KMS-11 (cell line): ENCODE measurements around the gene ABCA8.
A peak's percentile ranks its signal among the peaks of the same experiment; 100 is the strongest.

Experiments used
- H2AFZ ChIP-seq: fragments of 200-600 bp; sonication (generic); 2 replicates; pipeline ENCODE4 v1.6.1; 2016; ENCODE audit warnings: antibody characterized with exemption, mixed run types, low read depth
- H3K27ac ChIP-seq: fragments of 200-600 bp; sonication (generic); 2 replicates; pipeline ENCODE4 v1.6.1; 2016; ENCODE audit warnings: mild to moderate bottlenecking, mixed run types
- H3K27me3 ChIP-seq: fragments of 200-600 bp; sonication (generic); 2 replicates; pipeline ENCODE4 v1.6.1; 2017; ENCODE audit warnings: mild to moderate bottlenecking, low read depth, mixed run types, moderate library complexity; ENCODE audit not compliant: insufficient read depth
- H3K36me3 ChIP-seq: fragments of 200-600 bp; sonication (generic); 2 replicates; pipeline ENCODE4 v1.6.1; 2017; ENCODE audit warnings: mild to moderate bottlenecking, mixed run types; ENCODE audit not compliant: insufficient read depth
- H3K4me1 ChIP-seq: fragments of 200-600 bp; sonication (generic); 2 replicates; pipeline ENCODE4 v1.6.1; 2016; ENCODE audit warnings: mild to moderate bottlenecking, low read depth, mixed run types; ENCODE audit not compliant: poor library complexity, severe bottlenecking
- H3K4me2 ChIP-seq: fragments of 200-600 bp; sonication (generic); 2 replicates; pipeline ENCODE4 v1.7.0; 2016; ENCODE audit warnings: mild to moderate bottlenecking, mixed run types
- H3K4me3 ChIP-seq: fragments of 200-600 bp; sonication (generic); IDR thresholded peaks from 2 replicates; pipeline ENCODE4 v1.6.1; 2017; ENCODE audit warnings: low read depth, low read length, mixed read lengths; ENCODE audit not compliant: insufficient read depth
- H3K79me2 ChIP-seq: fragments of 200-600 bp; sonication (generic); 2 replicates; pipeline ENCODE4 v1.6.1; 2016; ENCODE audit warnings: low read depth, mixed run types; ENCODE audit not compliant: insufficient read depth
- H3K9ac ChIP-seq: fragments of 200-600 bp; sonication (generic); 2 replicates; pipeline ENCODE4 v1.6.1; 2016; ENCODE audit warnings: mild to moderate bottlenecking, mixed run types
- H4K20me1 ChIP-seq: fragments of 200-600 bp; sonication (generic); 2 replicates; pipeline ENCODE4 v1.6.1; 2016; ENCODE audit warnings: mild to moderate bottlenecking, mixed run types; ENCODE audit not compliant: insufficient read depth
- CTCF ChIP-seq: fragments of 200-600 bp; sonication (generic); conservative IDR thresholded peaks from 2 replicates; pipeline ENCODE4 v1.6.1; 2017; ENCODE audit warnings: low read depth, mild to moderate bottlenecking, antibody characterized with exemption, low read length, moderate library complexity, mixed read lengths

Gene ABCA8

GRCh38 chr17:68870161-68870826 is 84.9 kb downstream of the ABCA8 start:
- Histone ChIP-seq H3K36me3 (no peaks in the 10 kb centered on the region), H2AFZ (no peak overlapping the region), H4K20me1 (no peaks in the 10 kb centered on the region), H3K27me3 (no peaks in the 10 kb centered on the region), H3K27ac (no peak overlapping the region), H3K9ac (no peak overlapping the region), H3K79me2 (no peaks in the 10 kb centered on the region), H3K4me1 (peaks cover 27% of the 10 kb centered on the region), H3K4me2 (no peak overlapping the region), H3K4me3 (no peak overlapping the region)
- TF ChIP-seq CTCF: no peak

DNA sequence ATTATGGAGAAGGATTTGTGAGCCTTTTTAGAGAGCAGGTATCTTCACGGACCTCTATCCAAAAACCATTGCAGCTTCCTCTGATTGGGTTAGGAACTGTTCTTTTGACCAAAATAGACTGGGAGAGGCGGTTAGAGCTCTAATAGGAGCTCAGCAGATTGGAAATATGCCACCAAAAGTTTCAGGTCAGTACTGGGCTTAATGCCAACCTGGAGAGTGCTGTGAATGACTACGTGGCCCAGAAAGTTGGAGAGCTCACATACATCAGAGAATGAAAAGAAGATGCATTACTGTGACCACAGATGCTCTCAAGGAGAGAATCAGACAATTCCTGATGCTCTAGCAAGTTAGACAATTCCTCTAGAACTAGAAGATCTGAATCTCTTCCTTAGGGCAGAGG is 86.5 kb downstream of the ABCA8 start:
- no peak overlapping the region for H3K9ac ChIP-seq
- no peak overlapping the region for H3K4me3 ChIP-seq
- peak overlapping the region; percentile 20; the same call in 1 of the 2 replicates for H3K27ac ChIP-seq
- H3K79me2 ChIP-seq: no peaks in the 10 kb centered on the region
- H2AFZ ChIP-seq: peak overlapping the region; percentile 44; the same call in 1 of the 2 replicates
- peak overlapping the region; percentile 52 for H3K4me2 ChIP-seq
- H3K36me3 ChIP-seq: no peaks in the 10 kb centered on the region
- H4K20me1 ChIP-seq: no peaks in the 10 kb centered on the region
- no peak for TF ChIP-seq CTCF
- H3K27me3 ChIP-seq: no peaks in the 10 kb centered on the region
- peaks cover 27% of the 10 kb centered on the region for H3K4me1 ChIP-seq

DNA sequence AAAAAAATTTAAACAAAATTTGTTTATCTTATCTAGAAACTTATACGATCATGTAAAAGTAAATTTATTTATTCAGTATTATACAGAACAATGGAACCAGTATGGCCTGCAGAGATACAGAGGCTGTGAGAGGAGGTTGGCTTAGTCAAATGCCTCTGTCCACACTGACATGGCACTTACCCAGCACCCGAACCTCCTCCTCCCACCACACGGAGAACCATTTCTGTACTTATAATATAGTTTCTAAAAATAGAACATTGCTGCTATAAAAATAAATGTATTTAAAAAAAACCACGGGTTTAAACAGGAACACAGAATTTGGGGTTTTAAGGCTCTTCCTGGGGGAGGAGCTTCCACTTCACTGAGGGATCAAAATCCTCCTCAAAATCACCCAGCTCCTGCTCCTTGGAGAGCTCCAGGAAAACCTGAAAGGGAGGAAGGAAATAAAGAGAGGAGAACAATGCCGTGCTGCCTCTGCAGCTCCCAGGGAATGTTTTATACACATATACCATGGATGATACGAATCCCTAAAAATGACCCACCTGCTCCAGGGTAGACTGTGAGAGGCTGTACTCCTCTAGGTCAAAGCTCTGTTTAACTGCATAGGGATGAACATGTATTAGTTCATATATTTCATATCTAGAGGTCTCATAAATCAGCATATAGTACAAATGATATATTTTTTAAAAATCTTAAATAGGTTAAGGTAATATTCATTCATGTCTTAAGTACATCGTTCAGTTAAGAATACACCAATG is 87.3 kb downstream of the ABCA8 start:
- Histone ChIP-seq H3K4me2 (peak overlapping the region; percentile 52), H3K9ac (no peak overlapping the region), H2AFZ (peak overlapping the region; percentile 44; the same call in 1 of the 2 replicates), H3K27me3 (no peaks in the 10 kb centered on the region), H3K79me2 (no peaks in the 10 kb centered on the region), H4K20me1 (no peaks in the 10 kb centered on the region), H3K4me1 (peaks cover 27% of the 10 kb centered on the region), H3K27ac (peak overlapping the region; percentile 20; the same call in 1 of the 2 replicates), H3K4me3 (no peak overlapping the region), H3K36me3 (no peaks in the 10 kb centered on the region)
- TF ChIP-seq CTCF: no peak

DNA sequence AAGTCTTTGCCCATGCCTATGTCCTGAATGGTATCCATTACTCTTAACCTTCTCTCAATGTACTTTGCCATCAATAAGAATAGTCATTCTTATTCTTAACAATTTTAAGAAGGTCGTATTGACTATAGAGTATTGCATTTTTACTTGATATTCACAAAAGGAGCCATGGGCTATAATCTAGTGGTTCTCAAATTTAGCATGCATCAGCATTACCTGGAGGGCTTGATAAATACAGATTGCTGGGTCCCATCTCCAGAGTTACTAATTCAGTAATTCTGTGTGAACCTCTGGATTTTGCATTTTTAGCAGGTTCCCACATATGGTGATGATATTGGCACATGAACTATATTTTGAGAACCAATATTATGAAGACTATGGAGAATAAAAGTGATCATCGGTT is 89.6 kb downstream of the ABCA8 start:
- no peaks in the 10 kb centered on the region for H4K20me1 ChIP-seq
- no peak overlapping the region for H3K4me3 ChIP-seq
- no peaks in the 10 kb centered on the region for H3K36me3 ChIP-seq
- no peaks in the 10 kb centered on the region for H3K27me3 ChIP-seq
- no peak overlapping the region for H2AFZ ChIP-seq
- no peak overlapping the region for H3K9ac ChIP-seq
- no peak overlapping the region for H3K27ac ChIP-seq
- no peak overlapping the region for H3K4me2 ChIP-seq
- no peaks in the 10 kb centered on the region for H3K79me2 ChIP-seq
- no peak for TF ChIP-seq CTCF
- H3K4me1 ChIP-seq: peaks cover 27% of the 10 kb centered on the region
